Fibroblast of gingiva (primary cell): Measurements from ENCODE around the gene C17orf113.

Experiments used
- DNase-seq: peaks from one replicate; pipeline ENCODE4 v3.0.0-alpha.2; 2011; ENCODE audit warnings: low read depth

Gene C17orf113

GRCh38 chr17:42072323-42073187 is 22.2 kb upstream of the C17orf113 start:
- no peak for DNase-seq

GRCh38 chr17:42071810-42072209 is 21.4 kb upstream of the C17orf113 start:
- no peak for DNase-seq

GRCh38 chr17:42068979-42069378 is 18.6 kb upstream of the C17orf113 start:
- DNase-seq: no peak

GRCh38 chr17:42067371-42068091 is 17.1 kb upstream of the C17orf113 start:
- no peak for DNase-seq

GRCh38 chr17:42065201-42065600 is 14.8 kb upstream of the C17orf113 start:
- no peak for DNase-seq

GRCh38 chr17:42062681-42063080 is 12.3 kb upstream of the C17orf113 start:
- no peak for DNase-seq

- DNase-seq: no peak
Measured at GRCh38 chr17:42061646-42062487, 11.5 kb upstream of the C17orf113 start.

- DNase-seq: no peak
Measured at GRCh38 chr17:42060231-42060630, 9.8 kb upstream of the C17orf113 start.

GRCh38 chr17:42059815-42060214 is 9.4 kb upstream of the C17orf113 start:
- DNase-seq: no peak

GRCh38 chr17:42058063-42058462 is 7.7 kb upstream of the C17orf113 start:
- no peak for DNase-seq

GRCh38 chr17:42056635-42057034 is 6.2 kb upstream of the C17orf113 start:
- no peak for DNase-seq

- no peak for DNase-seq
Measured at GRCh38 chr17:42055496-42055895, 5.1 kb upstream of the C17orf113 start.

- DNase-seq: no peak
Measured at GRCh38 chr17:42055027-42055426, 4.6 kb upstream of the C17orf113 start.

- DNase-seq: no peak
Measured at GRCh38 chr17:42053731-42054500, 3.5 kb upstream of the C17orf113 start.

GRCh38 chr17:42052346-42052877 is 2.0 kb upstream of the C17orf113 start:
- DNase-seq: no peak

GRCh38 chr17:42051645-42052044 is 1.2 kb upstream of the C17orf113 start:
- no peak for DNase-seq

- DNase-seq: no peak
Measured at GRCh38 chr17:42051013-42051400, 606 bp upstream of the C17orf113 start.

GRCh38 chr17:42049834-42050392 is 488 bp downstream of the C17orf113 start:
- no peak for DNase-seq

GRCh38 chr17:42047343-42047742 is 3.1 kb downstream of the C17orf113 start:
- no peak for DNase-seq

GRCh38 chr17:42045719-42046118 is 4.7 kb downstream of the C17orf113 start:
- no peak for DNase-seq
